A549 treated with Mapracorat at 1 μM for 4 hours (cell line): ENCODE results near the gene GPHB5. TPM values are rescaled to one million over a fixed set of nuclear protein-coding genes. Genes with fewer than 3 reads are reported as not detected.

Experiments
- total RNA-seq: library from RNA; stranded (reverse); fragments of 200-300 nt; extraction: Qiagen RNA extraction; gene quantifications from 5 replicates; pipeline ENCODE4 v1.2.3, GENCODE V29; 2022

The GPHB5 gene, protein sequence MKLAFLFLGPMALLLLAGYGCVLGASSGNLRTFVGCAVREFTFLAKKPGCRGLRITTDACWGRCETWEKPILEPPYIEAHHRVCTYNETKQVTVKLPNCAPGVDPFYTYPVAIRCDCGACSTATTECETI
- not detected in 5 replicates for total RNA-seq

GRCh38 chr14:63318835-63319234, at the start of gene GPHB5:
Gene GPHB5, minus strand, starts transcription at chr14:63318935. Its CDS starts 1,086 bp downstream, at chr14:63317849.

Other genes starting within 250 kb of the GPHB5 start
- not detected in 5 replicates for gene RHOJ, start 114.5 kb downstream of the GPHB5 start, total RNA-seq
- gene PPP2R5E, start 224.4 kb upstream of the GPHB5 start, total RNA-seq, result 19.3 to 25.7 TPM (median 24.0 TPM) in 5 replicates